GM12873 (cell line): ENCODE measurements around the gene REL.

Experiments used
- TF ChIP-seq, protein P1 (sequence below): IDR thresholded peaks from 2 replicates; pipeline ENCODE4 v1.5.1; 2012; ENCODE audit warnings: low read depth, mild to moderate bottlenecking, moderate library complexity, low read length, control low read depth; ENCODE audit not compliant: insufficient read depth; ENCODE audit errors: missing control alignments

The REL gene

DNA sequence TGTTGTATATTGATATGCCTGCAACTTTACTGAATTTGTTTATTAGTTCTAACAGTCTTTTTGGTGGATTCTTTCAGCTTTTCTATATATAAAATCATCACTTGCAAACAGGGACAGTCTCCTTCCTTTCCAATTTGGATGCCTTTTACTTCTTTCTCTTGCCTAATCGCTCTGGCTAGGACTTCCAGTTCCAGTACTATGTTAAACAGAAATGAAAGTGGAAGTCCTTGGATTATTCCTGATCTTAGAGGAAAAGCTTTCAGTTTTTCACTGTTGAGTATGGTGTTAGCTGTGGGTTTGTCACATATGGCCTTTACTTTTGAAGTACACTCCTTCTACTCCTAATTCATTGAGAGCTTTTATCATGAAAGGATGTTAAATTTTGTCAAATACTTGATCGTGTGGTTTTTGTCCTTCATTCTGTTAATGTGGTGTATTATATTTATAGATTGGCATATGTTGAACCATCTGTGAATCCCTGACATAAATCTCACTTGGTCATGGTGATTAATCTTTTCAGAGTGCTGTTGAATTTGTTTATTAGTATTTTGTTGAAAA lies 52.9 kb downstream of the REL start:
- TF ChIP-seq, protein P1, sequence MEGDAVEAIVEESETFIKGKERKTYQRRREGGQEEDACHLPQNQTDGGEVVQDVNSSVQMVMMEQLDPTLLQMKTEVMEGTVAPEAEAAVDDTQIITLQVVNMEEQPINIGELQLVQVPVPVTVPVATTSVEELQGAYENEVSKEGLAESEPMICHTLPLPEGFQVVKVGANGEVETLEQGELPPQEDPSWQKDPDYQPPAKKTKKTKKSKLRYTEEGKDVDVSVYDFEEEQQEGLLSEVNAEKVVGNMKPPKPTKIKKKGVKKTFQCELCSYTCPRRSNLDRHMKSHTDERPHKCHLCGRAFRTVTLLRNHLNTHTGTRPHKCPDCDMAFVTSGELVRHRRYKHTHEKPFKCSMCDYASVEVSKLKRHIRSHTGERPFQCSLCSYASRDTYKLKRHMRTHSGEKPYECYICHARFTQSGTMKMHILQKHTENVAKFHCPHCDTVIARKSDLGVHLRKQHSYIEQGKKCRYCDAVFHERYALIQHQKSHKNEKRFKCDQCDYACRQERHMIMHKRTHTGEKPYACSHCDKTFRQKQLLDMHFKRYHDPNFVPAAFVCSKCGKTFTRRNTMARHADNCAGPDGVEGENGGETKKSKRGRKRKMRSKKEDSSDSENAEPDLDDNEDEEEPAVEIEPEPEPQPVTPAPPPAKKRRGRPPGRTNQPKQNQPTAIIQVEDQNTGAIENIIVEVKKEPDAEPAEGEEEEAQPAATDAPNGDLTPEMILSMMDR, result no peak

DNA sequence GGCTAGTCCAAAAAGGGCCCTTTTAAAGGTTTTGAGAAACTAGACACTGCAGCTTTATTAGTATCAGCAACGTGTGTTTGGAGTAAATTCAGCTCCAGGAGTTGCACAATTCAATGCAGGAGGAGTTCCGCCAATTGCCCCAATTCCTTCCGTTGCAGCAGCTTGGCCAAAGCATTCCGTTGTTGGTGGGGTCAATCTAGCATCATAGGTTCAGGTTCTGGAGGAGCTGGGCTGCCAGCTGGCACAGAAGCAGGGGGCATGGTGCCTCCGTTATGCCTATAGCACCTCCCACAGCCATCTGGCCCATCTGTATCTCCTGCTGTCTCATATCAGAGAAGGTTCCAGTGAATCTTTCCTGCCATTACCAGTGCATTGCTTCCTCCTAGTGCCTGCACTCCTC lies 55.4 kb downstream of the REL start:
- TF ChIP-seq, protein P1, result no peak

DNA sequence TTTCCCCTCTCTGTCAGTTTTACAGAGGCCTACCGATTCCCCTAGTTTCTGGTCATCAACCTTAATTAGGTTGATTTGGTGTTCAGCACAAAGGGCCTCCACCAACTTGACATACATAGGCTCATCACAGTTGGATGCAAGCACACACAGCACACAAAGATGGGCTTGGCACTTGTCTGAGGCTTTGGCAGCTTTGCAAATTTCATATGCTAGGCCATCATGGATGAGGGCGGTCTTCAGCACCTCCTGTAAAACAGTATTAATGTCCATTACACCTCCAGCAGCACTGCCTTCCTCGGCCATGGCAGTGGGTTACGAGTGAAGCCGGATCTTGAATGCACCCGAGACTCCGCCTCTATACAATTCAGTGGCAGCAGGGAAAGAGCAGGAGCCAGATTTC lies 56.9 kb downstream of the REL start:
- TF ChIP-seq, protein P1, result no peak

DNA sequence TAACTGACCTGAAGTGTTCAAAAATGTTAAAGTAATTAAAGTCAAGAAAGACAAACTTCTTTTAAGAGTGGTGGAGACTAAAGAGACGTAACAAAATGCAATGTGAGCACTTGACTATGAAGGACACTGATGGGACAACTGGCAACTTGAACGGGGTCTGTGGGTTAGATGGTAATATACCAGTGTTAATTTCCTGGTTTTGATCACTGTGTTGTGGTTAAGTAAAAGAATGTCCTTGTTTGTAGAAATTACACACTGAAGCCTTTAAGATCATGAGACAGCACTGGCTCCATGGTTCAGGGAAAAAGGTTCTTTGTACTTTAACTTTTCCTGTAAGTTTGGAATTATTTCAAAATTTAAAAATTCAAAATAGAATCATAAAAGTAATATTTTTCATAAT lies 58.2 kb downstream of the REL start:
- TF ChIP-seq, protein P1, result no peak

DNA sequence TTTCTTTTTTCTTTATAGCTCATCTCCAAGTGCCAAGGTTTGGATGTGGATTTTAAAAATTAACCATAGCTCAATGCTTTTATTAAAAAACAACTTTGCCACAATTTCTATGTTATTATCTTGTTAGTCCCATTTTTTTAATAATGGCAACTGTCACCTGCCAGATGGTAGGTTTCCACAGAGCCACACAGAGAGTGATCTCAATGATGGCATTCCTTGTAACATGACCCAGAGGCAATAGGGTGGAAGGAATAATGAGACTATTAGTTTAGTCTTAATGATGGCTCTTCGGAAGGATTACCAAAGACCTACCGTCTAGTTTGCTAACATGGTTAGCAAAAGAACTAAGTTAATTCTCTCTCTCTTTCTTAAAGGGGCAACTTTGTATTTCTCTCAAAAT lies 64.0 kb downstream of the REL start:
- TF ChIP-seq, protein P1, result no peak

DNA sequence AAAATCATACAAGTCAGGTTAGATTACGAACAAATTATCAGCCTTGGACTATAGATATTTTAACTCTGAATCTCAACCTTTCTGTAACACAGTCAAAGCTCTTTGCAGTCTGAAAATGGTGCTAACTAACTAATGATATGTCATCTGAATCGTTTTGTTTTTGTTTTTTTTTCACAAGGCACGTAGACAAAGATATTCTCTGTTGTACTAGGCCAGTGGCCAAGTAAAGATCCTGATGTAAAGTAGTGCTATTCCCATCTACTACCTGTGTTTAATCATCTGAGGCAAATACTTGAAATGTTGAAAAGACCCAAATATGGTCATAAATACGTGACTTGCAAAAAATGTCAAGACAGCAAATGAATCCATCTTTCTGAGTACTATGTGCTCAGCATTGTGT lies 65.7 kb downstream of the REL start:
- TF ChIP-seq, protein P1, result no peak

DNA sequence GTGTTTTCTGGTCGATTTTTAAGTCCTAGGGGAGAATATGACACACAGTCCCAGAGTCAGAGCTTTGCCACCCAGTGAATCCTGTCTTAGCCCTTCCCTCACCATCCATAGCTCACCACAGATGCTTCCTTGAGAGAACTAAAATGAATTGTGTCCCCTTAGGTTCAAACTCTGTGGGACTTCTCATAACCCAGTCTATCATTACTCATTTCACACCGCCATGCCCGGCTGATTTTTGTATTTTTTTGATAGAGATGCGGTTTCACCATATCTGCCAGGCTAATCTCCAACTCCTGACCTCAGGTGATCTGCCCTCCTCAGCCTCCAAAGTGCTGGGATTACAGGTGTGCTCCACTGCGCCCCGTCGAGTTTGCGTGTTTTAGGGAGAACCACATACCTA lies 66.8 kb downstream of the REL start:
- TF ChIP-seq, protein P1, result no peak
